Measurements from ENCODE around the gene TNS4.

GRCh38 chr17:40497695-40498094 is 3.7 kb downstream of the TNS4 start:
- TF ChIP-seq PKNOX1 (IDR thresholded peaks at IDR 0.05) (no peak), LEF1 (IDR thresholded peaks at IDR 0.05; ENCODE audit: borderline replicate concordance) (no peak), SP1 (IDR thresholded peaks at IDR 0.05) (no peak), TARDBP (IDR thresholded peaks at IDR 0.05) (no peak), NFRKB (IDR thresholded peaks at IDR 0.05) (no peak)
